OCI-M2 (cell line): ENCODE measurements around the gene TTF2.

Experiments used
- DNase-seq: peaks from one replicate; lab custom pipeline; 2025; ENCODE audit not compliant: unreplicated experiment; lab: John Stamatoyannopoulos, UW

Gene TTF2

GRCh38 chr1:117045644-117046043 lies 14.5 kb upstream of the TTF2 start:
- no peak for DNase-seq

GRCh38 chr1:117046781-117047180 lies 13.3 kb upstream of the TTF2 start:
- DNase-seq: no peak

- no peak for DNase-seq
Measured at GRCh38 chr1:117047271-117047670, 12.9 kb upstream of the TTF2 start.

- no peak for DNase-seq
Measured at GRCh38 chr1:117049857-117050256, 10.3 kb upstream of the TTF2 start.

- DNase-seq: no peak
Measured at GRCh38 chr1:117051224-117052064, 8.7 kb upstream of the TTF2 start.

GRCh38 chr1:117054068-117054467 lies 6.1 kb upstream of the TTF2 start:
- DNase-seq: no peak

- DNase-seq: no peak
Measured at GRCh38 chr1:117058810-117059209, 1.3 kb upstream of the TTF2 start.

GRCh38 chr1:117059334-117059677 lies 820 bp upstream of the TTF2 start:
- no peak for DNase-seq

GRCh38 chr1:117060441-117061317 lies 553 bp downstream of the TTF2 start:
- DNase-seq: no peak

GRCh38 chr1:117061986-117062415 lies 1.9 kb downstream of the TTF2 start:
- DNase-seq: no peak

GRCh38 chr1:117066367-117066766 lies 6.2 kb downstream of the TTF2 start:
- no peak for DNase-seq

- no peak for DNase-seq
Measured at GRCh38 chr1:117067533-117068370, 7.6 kb downstream of the TTF2 start.

- DNase-seq: no peak
Measured at GRCh38 chr1:117068580-117068979, 8.5 kb downstream of the TTF2 start.

GRCh38 chr1:117069220-117069844 lies 9.2 kb downstream of the TTF2 start:
- DNase-seq: no peak

GRCh38 chr1:117070124-117070523 lies 10.0 kb downstream of the TTF2 start:
- DNase-seq: no peak

GRCh38 chr1:117076648-117077047 lies 16.5 kb downstream of the TTF2 start:
- DNase-seq: no peak

- DNase-seq: no peak
Measured at GRCh38 chr1:117077267-117077666, 17.1 kb downstream of the TTF2 start.

GRCh38 chr1:117079737-117080136 lies 19.6 kb downstream of the TTF2 start:
- DNase-seq: no peak

GRCh38 chr1:117084231-117084630 lies 24.1 kb downstream of the TTF2 start:
- DNase-seq: no peak

GRCh38 chr1:117087686-117088085 lies 27.6 kb downstream of the TTF2 start:
- DNase-seq: no peak

- no peak for DNase-seq
Measured at GRCh38 chr1:117089996-117090395, 29.9 kb downstream of the TTF2 start.
